Psoas muscle (tissue), 8 donors: ENCODE measurements around the gene PHGDH. TPM values are rescaled to one million over a fixed set of nuclear protein-coding genes. Genes with fewer than 3 reads are reported as not detected.
"Not testable (repeated sequence)": the region's sequence is repeated elsewhere in the genome, so short reads cannot be mapped to it uniquely, and the experiment has no call there.

Experiments used
- ATAC-seq, 4 donors: fragments of 200-7000 bp; cut with Tn5 transposase; one replicate each; pipeline ENCODE4 v1.9.1; 2020; ENCODE audit warnings: moderate library complexity in 3 of 4, mild to moderate bottlenecking in 2 of 4
- DNase-seq, 2 donors: peaks; one replicate each; pipeline ENCODE4 v3.0.0-alpha.2; 2020
- H3K27ac ChIP-seq: fragments of 200-600 bp; one replicate; pipeline ENCODE4 v1.8.0; 2022
- H3K27me3 ChIP-seq, 3 donors: fragments of 200-600 bp in 1 of 3; one replicate each; pipeline versions ENCODE4 v1.6.1 to v1.8.0; 2013 to 2022; ENCODE audit warnings: low read length in 2 of 3, mild to moderate bottlenecking in 2 of 3, moderate library complexity in 1 of 3; ENCODE audit not compliant: insufficient read depth in 3 of 3
- H3K36me3 ChIP-seq, 2 donors: fragments of 200-600 bp in 1 of 2; one replicate each; pipeline versions ENCODE4 v1.6.1 to v1.8.0; 2013 to 2022; ENCODE audit warnings: low read depth in 1 of 2, mild to moderate bottlenecking in 1 of 2, moderate library complexity in 1 of 2; ENCODE audit not compliant: insufficient read depth in 1 of 2
- H3K4me1 ChIP-seq: fragments of 200-600 bp; one replicate; pipeline ENCODE4 v1.8.0; 2022
- H3K4me3 ChIP-seq: fragments of 200-600 bp; one replicate; pipeline ENCODE4 v1.8.0; 2022; ENCODE audit warnings: mild to moderate bottlenecking
- H3K9me3 ChIP-seq: fragments of 200-600 bp; one replicate; pipeline ENCODE4 v1.8.0; 2022
- CTCF ChIP-seq: fragments of 200-600 bp; IDR thresholded peaks from one replicate; pipeline ENCODE4 v1.8.0; 2022; ENCODE audit warnings: antibody characterized with exemption
- WGBS, 3 donors: extraction: QIAGEN DNeasy Blood & Tissue Kit; methylation state at CpG; one replicate each; pipeline versions ENCODE4 v1.1.6 to v1.1.7; 2013; 5-methylcytosine and 5-hydroxymethylcytosine counted together
- intact Hi-C, 2 donors: fragments of 100-400 bp; cut with DNase I; formaldehyde crosslinking; loops; one replicate each; pipeline versions ENCODE4 v1.11.0 to v1.14.2; 2022
- polyA plus RNA-seq, 3 donors: library from polyadenylated mRNA; stranded (reverse); fragments of 200-250 nt; gene quantifications; one replicate each; pipeline ENCODE4 v1.2.3, GENCODE V29; 2013
- total RNA-seq, 4 donors: library from RNA; stranded (reverse); fragmentation: NEBNext Ultra II Directional in 2 of 4; extraction: Animal tissue kit (Norgen Biotek cat#: 25700) in 2 of 4; gene quantifications; one replicate each; pipeline versions ENCODE4 v1.2.1 to v1.2.4, GENCODE V29; 2021 to 2023
- donor health status: healthy with polysubstance abuse.
- donor health status: DM: no; HTN: no; CAD: no; lungs with moderate emphysema.
- donor health status: Bipolar disorder and iron deficiency.
- donor health status: healthy.
- donor health status: DM: yes; HTN: yes; CAD: no.
- donor health status: DM: no; HTN: no; CAD: no.
- donor health status: DM: no; HTN: no; CAD: no.
- donor health status: DM: yes; HTN: yes; CAD: no.

Gene PHGDH
- total and polyA plus RNA-seq, 7 donors: 1.3 to 5.1 (median 2.7) TPM

DNA sequence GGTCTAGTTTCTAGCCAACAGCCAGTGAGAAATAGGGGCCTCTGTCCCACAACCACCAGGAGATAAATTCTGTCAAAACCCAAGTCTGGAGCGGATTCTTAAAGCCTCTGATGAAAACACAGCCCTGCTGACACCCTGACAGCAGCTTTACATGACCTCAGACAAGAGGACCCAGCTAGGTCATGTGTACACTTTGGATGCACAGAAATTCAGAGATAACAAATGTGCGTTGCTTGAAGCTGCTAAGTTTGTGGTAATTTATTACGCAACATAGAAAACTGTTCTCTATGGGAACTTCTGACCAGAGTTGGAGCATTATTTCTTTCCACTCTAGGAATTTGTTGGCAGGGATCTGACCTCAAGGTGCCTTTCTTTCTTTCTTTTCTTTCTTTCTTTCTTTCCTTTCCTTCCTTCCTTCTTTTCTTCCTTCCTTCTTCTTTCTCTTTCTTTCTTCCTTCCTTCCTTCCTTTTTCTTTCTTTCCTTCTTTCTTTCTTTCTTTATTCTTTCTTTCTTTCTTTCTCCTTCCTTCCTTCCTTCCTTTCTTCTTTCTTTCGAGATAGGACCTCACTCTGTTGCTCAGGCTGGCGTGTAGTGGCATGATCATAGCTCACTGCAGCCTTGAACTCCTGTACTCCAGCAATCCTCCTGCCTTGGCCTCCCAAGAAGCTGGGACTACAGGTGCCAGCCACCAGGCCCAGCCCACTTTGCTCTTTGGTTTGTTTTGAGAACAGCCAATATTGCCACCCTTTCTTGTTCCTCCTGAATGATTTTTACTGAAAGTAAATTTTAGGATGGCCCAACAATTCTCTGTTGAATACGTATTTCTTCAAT lies 71.8 kb downstream of the PHGDH start:
- ATAC-seq (no peak), DNase-seq (no peak)
- intact Hi-C loops: no loop called here
- TF ChIP-seq CTCF: no peak
- no peaks in the 10 kb centered on the region for H3K4me1 ChIP-seq
- H3K36me3 ChIP-seq: no peaks in the 10 kb centered on the region
- no peaks in the 10 kb centered on the region for H3K27me3 ChIP-seq
- no peak overlapping the region for H3K4me3 ChIP-seq
- 80 to 86% (median 84%) methylated on average over 6 of the region's 6 CpGs for WGBS, 3 donors
- H3K9me3 ChIP-seq: no peaks in the 10 kb centered on the region
- H3K27ac ChIP-seq: no peak overlapping the region

GRCh38 chr1:119784191-119784781 lies 72.6 kb downstream of the PHGDH start:
- TF ChIP-seq CTCF: no peak
- no peaks in the 10 kb centered on the region for H3K27me3 ChIP-seq
- ATAC-seq (peak in 3 of 4 donors; percentile 64 to 68 (median 67)), DNase-seq (peak; percentile 72 to 84)
- no peaks in the 10 kb centered on the region for H3K36me3 ChIP-seq
- H3K27ac ChIP-seq: no peak overlapping the region
- H3K4me3 ChIP-seq: no peak overlapping the region
- no peaks in the 10 kb centered on the region for H3K4me1 ChIP-seq
- no peaks in the 10 kb centered on the region for H3K9me3 ChIP-seq
- intact Hi-C loops: no loop called here
- WGBS, 3 donors: 69 to 78% (median 73%) methylated on average over 3 of the region's 3 CpGs

DNA sequence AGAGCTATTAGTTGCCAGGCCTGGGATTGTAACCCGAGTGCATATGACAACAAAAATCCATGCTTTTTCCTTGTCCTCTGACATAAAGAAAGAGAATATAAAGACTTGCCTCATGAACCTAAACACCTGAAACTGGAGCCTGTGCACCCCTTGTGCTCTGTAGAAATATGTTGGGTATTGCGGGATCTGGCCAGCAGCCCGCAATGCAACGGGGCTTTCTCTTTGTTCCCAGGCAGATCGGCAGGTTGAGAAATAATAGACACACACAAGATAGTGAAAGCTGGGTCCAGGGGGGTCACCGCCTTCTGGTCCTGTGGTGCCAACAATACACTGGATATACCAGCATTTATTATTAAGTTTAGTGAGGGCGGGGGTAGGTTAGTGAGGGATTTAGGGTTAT lies 74.3 kb downstream of the PHGDH start:
- H3K4me3 ChIP-seq, DNase-seq, H3K27ac ChIP-seq, ATAC-seq, intact Hi-C loops, H3K27me3 ChIP-seq, H3K9me3 ChIP-seq, H3K4me1 ChIP-seq, H3K36me3 ChIP-seq: not testable (repeated sequence)
- 70 to 74% (median 74%) methylated on average over 7 of the region's 7 CpGs for WGBS, 3 donors

DNA sequence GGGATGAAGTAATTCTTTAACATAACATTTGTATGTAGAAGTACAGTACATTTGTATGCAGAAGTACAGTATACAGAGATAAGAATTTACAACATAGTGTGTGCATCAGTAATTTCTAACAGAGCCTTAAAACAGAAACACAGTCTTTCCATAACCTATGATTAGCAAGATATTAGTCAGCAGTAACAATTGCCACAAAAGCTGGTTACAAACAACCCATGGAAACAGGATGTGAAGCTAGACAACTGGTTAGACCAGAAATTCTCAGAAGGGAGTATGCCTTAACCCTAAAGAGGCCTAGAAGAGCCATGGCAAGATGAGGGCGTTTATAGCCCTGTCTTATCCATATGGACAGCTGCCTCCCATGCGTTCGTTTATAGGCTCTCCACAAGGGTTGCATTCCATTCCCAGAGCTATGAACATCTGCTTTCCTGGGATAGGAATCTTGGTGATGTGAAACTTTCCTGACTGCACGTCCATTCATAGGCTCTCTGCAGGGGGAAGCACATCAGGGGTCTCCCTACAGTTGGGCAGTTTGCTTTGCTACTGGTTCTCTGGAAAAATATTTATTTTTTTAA lies 74.8 kb downstream of the PHGDH start:
- WGBS, 3 donors: 56 to 64% (median 60%) methylated on average over 4 of the region's 4 CpGs
- H3K4me1 ChIP-seq, H3K27me3 ChIP-seq, H3K9me3 ChIP-seq, ATAC-seq, H3K36me3 ChIP-seq, DNase-seq, H3K4me3 ChIP-seq, intact Hi-C loops, H3K27ac ChIP-seq: not testable (repeated sequence)

- 48 to 66% (median 58%) methylated on average over 2 of the region's 2 CpGs for WGBS, 3 donors
- Histone ChIP-seq H3K4me3 (no peak overlapping the region), H3K27ac (no peak overlapping the region), H3K36me3 (no peaks in the 10 kb centered on the region), H3K9me3 (no peaks in the 10 kb centered on the region), H3K27me3 (no peaks in the 10 kb centered on the region), H3K4me1 (no peaks in the 10 kb centered on the region)
- intact Hi-C loops: no loop called here
- DNase-seq (no peak), ATAC-seq (no peak)
- TF ChIP-seq CTCF: no peak
Observed at GRCh38 chr1:119787776-119788175, 76.0 kb downstream of the PHGDH start.
